Aorta (tissue), 5 donors: ENCODE data around the gene ACTN4. TPM values are rescaled to one million over a fixed set of nuclear protein-coding genes. Genes with fewer than 3 reads are reported as not detected.

Source experiments
- ATAC-seq: fragments of 200-7000 bp; cut with Tn5 transposase; one replicate; pipeline ENCODE4 v1.9.1; 2022; ENCODE audit warnings: moderate library complexity; ENCODE audit not compliant: low FRiP score
- DNase-seq, 2 donors: peaks; one replicate each; pipeline ENCODE4 v3.0.0-alpha.2; 2020
- H3K27ac ChIP-seq, 2 donors: one replicate each; pipeline ENCODE4 v1.5.1; 2013; ENCODE audit warnings: low read length in 2 of 2, mild to moderate bottlenecking in 2 of 2, moderate library complexity in 2 of 2, control low read depth in 1 of 2, inconsistent platforms in 1 of 2, low read depth in 1 of 2
- H3K27me3 ChIP-seq, 2 donors: one replicate each; pipeline ENCODE4 v1.6.1; 2013; ENCODE audit warnings: control low read depth in 1 of 2, low read length in 1 of 2, mild to moderate bottlenecking in 1 of 2, moderate library complexity in 1 of 2; ENCODE audit not compliant: insufficient read depth in 2 of 2, control insufficient read depth in 1 of 2
- H3K36me3 ChIP-seq, 2 donors: one replicate each; pipeline ENCODE4 v1.6.1; 2013; ENCODE audit warnings: control low read depth in 1 of 2, low read length in 1 of 2, mild to moderate bottlenecking in 1 of 2; ENCODE audit not compliant: insufficient read depth in 2 of 2, control insufficient read depth in 1 of 2
- H3K4me1 ChIP-seq, 2 donors: one replicate each; pipeline ENCODE4 v1.6.1; 2013; ENCODE audit warnings: low read length in 2 of 2, control low read depth in 1 of 2, mild to moderate bottlenecking in 1 of 2, moderate library complexity in 1 of 2; ENCODE audit not compliant: insufficient read depth in 2 of 2, control insufficient read depth in 1 of 2
- H3K4me3 ChIP-seq, 2 donors: one replicate each; pipeline ENCODE4 v1.5.1; 2013; ENCODE audit warnings: low read length in 2 of 2, control low read depth in 1 of 2, mild to moderate bottlenecking in 1 of 2
- H3K9me3 ChIP-seq: one replicate; pipeline ENCODE4 v1.6.1; 2013; ENCODE audit warnings: mild to moderate bottlenecking, low read length; ENCODE audit not compliant: control insufficient read depth
- WGBS, 2 donors: extraction: QIAGEN DNeasy Blood & Tissue Kit; methylation state at CpG; one replicate each; pipeline ENCODE4 v1.1.7; 2013; 5-methylcytosine and 5-hydroxymethylcytosine counted together
- intact Hi-C, 2 donors: fragments of 100-400 bp; cut with DNase I; formaldehyde crosslinking; loops; one replicate each; pipeline versions ENCODE4 v1.14.2 to v1.15.0; 2022
- polyA plus RNA-seq, 2 donors: library from polyadenylated mRNA; stranded (reverse); fragments of 200-250 nt; gene quantifications; one replicate each; pipeline ENCODE4 v1.2.3, GENCODE V29; 2013
- total RNA-seq, 2 donors: library from RNA; stranded (reverse); fragmentation: NEBNext Ultra II Directional; extraction: Animal tissue kit (Norgen Biotek cat#: 25700); gene quantifications; one replicate each; pipeline ENCODE4 v1.2.1, GENCODE V29; 2021
- donor health status: healthy with polysubstance abuse.
- donor health status: Bipolar disorder and iron deficiency.
- donor health status: DM: no; HTN: no; CAD: no.
- donor health status: DM: no; HTN: no; CAD: no.
- donor health status: DM: yes; HTN: yes; CAD: no.

ACTN4 gene
- total and polyA plus RNA-seq, 4 donors = 111 to 1,985 (median 479) TPM

- no peak for DNase-seq
- Histone ChIP-seq H3K4me3 (no peak overlapping the region), H3K4me1 (no peaks in the 10 kb centered on the region), H3K27ac (peak overlapping the region in 1 of 2 donors; percentile 48), H3K9me3 (no peaks in the 10 kb centered on the region), H3K36me3 (peaks cover 4 to 31% of the 10 kb centered on the region in 2 donors), H3K27me3 (no peaks in the 10 kb centered on the region)
- ATAC-seq = no peak
- intact Hi-C loops = no loop called here
- 17 to 23% methylated on average over 17 of the region's 17 CpGs for WGBS, 2 donors
These were observed 74.7 kb downstream of the ACTN4 start for GRCh38 chr19:38721979-38722773.

GRCh38 chr19:38722947-38723605 lies 75.6 kb downstream of the ACTN4 start:
- Histone ChIP-seq H3K27ac (peak overlapping the region in 1 of 2 donors; percentile 9), H3K9me3 (no peaks in the 10 kb centered on the region), H3K36me3 (peaks cover 5 to 32% of the 10 kb centered on the region in 2 donors), H3K4me1 (no peaks in the 10 kb centered on the region), H3K4me3 (no peak overlapping the region), H3K27me3 (no peaks in the 10 kb centered on the region)
- no peak for ATAC-seq
- intact Hi-C loops = no loop called here
- WGBS, 2 donors = 86 to 90% methylated on average over 10 of the region's 10 CpGs
- no peak for DNase-seq

GRCh38 chr19:38723606-38723965 lies 76.1 kb downstream of the ACTN4 start:
- DNase-seq (no peak), ATAC-seq (no peak)
- H3K36me3 ChIP-seq = peaks cover 5 to 33% of the 10 kb centered on the region in 2 donors
- H3K9me3 ChIP-seq = no peaks in the 10 kb centered on the region
- H3K27ac ChIP-seq = no peak overlapping the region
- H3K4me1 ChIP-seq = no peaks in the 10 kb centered on the region
- 62 to 67% methylated on average over 11 of the region's 11 CpGs for WGBS, 2 donors
- no peaks in the 10 kb centered on the region for H3K27me3 ChIP-seq
- intact Hi-C loops = no loop called here
- no peak overlapping the region for H3K4me3 ChIP-seq

- DNase-seq = peak in 1 of 2 donors; percentile 40
- Histone ChIP-seq H3K36me3 (peaks cover 5 to 36% of the 10 kb centered on the region in 2 donors), H3K27me3 (no peaks in the 10 kb centered on the region), H3K27ac (no peak overlapping the region), H3K4me3 (no peak overlapping the region), H3K4me1 (no peaks in the 10 kb centered on the region), H3K9me3 (no peaks in the 10 kb centered on the region)
- ATAC-seq = no peak
- WGBS, 2 donors = 89 to 91% methylated on average over 41 to 42 of the region's 42 CpGs
- intact Hi-C loops = loop anchor here in 1 of 2 donors (2.0 kb wide), 1 partner anchor 75 kb away; no protein-coding TSS in a partner anchor
These were observed 76.8 kb downstream of the ACTN4 start for GRCh38 chr19:38723990-38724854.

- peaks cover 5 to 38% of the 10 kb centered on the region in 2 donors for H3K36me3 ChIP-seq
- H3K27ac ChIP-seq = no peak overlapping the region
- WGBS, 2 donors = 83 to 86% methylated on average over 21 of the region's 21 CpGs
- ATAC-seq = no peak
- no peaks in the 10 kb centered on the region for H3K27me3 ChIP-seq
- H3K4me1 ChIP-seq = no peaks in the 10 kb centered on the region
- intact Hi-C loops = loop anchor here in 1 of 2 donors (2.0 kb wide), 1 partner anchor 77 kb away; no protein-coding TSS in a partner anchor
- peak in 1 of 2 donors; percentile 40 for DNase-seq
- no peaks in the 10 kb centered on the region for H3K9me3 ChIP-seq
- no peak overlapping the region for H3K4me3 ChIP-seq
These were observed 78.2 kb downstream of the ACTN4 start for GRCh38 chr19:38725469-38726283.

- no peak for DNase-seq
- H3K27ac ChIP-seq = peak overlapping the region in 1 of 2 donors; percentile 8
- H3K4me1 ChIP-seq = no peaks in the 10 kb centered on the region
These were observed 78.8 kb downstream of the ACTN4 start for GRCh38 chr19:38726284-38726673.

GRCh38 chr19:38726761-38727301 lies 79.4 kb downstream of the ACTN4 start:
- ATAC-seq (no peak), DNase-seq (no peak)
- 75 to 77% methylated on average over 30 of the region's 30 CpGs for WGBS, 2 donors
- H3K9me3 ChIP-seq = no peaks in the 10 kb centered on the region
- peak overlapping the region in 1 of 2 donors; percentile 8 for H3K27ac ChIP-seq
- H3K4me1 ChIP-seq = no peaks in the 10 kb centered on the region
- intact Hi-C loops = no loop called here
- H3K36me3 ChIP-seq = peaks cover 5 to 43% of the 10 kb centered on the region in 2 donors
- no peak overlapping the region for H3K4me3 ChIP-seq
- no peaks in the 10 kb centered on the region for H3K27me3 ChIP-seq

More at GRCh38 chr19:38726284-38726673, 78.8 kb downstream of the ACTN4 start:
- intact Hi-C loops = no loop called here
- Histone ChIP-seq H3K9me3 (no peaks in the 10 kb centered on the region), H3K27me3 (no peaks in the 10 kb centered on the region), H3K4me3 (no peak overlapping the region), H3K36me3 (peaks cover 5 to 43% of the 10 kb centered on the region in 2 donors)
- ATAC-seq = no peak
- WGBS, 2 donors = 82 to 83% methylated on average over 6 of the region's 6 CpGs
